GM21381 (cell line): ENCODE data around the gene TMEM18.
A peak's percentile ranks its signal among the peaks of the same experiment; 100 is the strongest.
"Not testable (repeated sequence)": the region's sequence is repeated elsewhere in the genome, so short reads cannot be mapped to it uniquely, and the experiment has no call there.

Source experiments
- ATAC-seq: cut with Tn5 transposase; IDR thresholded peaks from one replicate; pipeline ENCODE4 v1.9.1; 2021; ENCODE audit warnings: mild to moderate bottlenecking, moderate library complexity; ENCODE audit not compliant: unreplicated experiment

The TMEM18 gene

DNA sequence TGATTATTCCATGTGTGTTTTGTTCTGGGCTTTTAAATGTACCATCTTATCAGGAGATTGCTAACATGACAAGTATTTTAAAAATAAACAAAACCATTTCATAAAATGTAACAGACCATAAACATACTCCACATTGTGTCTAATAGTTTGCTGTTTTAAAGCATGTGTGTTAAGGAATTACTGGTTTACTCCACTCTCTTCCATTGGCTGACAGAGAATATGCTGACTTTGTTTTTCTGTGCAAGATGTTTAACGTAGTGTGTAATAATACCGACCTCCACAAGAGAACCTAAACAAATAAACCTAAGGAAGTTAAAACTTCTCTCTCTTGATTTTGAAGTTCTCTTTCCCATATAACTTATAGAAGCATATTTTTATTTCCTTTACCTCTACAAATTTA lies 17.0 kb upstream of the TMEM18 start:
- no peak for ATAC-seq

DNA sequence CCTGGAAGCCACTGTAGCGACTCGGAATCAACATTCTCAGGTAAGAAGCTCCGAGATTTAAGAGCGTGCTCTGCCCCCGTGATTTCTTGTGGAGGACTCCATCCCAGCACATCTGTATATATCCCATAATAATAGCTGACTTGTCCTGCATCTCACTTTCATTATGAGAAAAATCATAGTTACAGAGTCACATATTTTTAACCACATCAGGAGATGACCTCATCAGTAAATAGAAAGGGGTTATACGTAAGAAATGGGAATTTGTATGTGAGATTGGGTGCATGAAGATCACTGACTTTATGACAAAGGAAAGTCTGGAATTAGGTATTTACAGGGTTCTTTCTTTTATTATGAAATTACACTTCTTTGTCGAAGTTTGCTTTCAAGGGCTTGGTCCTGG lies 16.4 kb upstream of the TMEM18 start:
- no peak for ATAC-seq

DNA sequence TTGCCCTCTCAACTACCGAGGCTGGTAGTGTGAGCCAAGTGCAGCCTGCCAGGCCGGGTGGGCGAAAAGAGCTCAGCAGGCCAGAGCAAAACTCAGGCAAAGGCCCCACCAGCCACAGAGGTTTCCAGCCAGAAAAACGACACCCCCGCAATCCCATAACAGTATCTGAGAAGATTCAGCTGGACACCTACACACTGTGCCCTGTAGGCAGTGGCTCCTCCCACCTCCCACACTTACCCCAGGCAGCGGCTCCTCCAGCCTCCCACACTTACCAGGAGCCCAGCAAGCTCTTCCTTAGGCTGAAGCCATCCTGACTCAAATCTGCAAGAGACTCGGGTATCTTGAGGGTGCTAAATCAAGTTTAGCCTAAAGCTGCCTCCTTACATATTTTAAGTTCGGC lies 15.6 kb upstream of the TMEM18 start:
- no peak for ATAC-seq

DNA sequence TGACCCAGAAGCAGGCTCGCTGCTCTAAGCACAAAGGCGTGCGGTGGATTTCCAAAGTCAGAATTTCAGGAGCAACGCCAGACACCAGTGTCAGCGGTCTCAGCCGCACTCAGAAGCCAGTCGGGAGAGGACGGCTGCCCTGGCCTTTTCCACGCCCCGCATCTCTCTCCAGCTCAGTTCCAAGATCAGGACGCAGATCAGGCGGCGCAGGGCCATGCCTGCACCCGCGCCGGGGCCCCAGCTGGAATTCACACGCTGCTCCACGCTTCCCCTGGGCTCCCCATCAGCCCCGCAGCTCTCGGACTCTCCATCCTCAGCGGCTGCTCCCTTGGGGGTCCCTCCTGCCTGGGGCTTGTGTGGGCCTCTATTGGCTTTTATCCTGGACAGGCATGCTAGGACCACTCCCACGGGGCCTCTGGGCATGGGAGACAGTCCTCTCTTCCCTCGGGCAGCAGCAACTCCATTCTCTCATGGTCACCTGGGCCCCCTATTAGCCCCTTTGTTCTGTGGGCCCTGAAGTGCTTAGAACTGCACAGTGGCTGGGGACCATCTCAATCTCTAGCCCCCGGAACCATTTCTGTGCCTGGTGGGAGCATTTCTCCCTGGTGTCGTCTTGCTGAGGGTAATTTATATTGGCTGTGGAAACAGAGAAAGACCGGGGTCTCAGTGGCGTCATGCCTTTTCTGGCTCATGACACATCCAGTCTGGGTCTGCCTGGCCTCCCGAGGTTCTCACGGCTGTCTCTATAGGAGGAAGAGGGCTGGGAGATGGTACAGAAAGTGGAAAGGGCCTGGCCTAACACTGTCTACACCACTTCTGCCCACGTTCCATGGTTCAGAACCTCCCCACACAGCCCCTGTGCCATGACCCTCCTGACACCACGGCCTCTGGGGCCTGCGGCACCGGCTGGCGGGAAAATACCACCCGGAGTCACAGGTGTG lies 14.9 kb upstream of the TMEM18 start:
- ATAC-seq: no peak

DNA sequence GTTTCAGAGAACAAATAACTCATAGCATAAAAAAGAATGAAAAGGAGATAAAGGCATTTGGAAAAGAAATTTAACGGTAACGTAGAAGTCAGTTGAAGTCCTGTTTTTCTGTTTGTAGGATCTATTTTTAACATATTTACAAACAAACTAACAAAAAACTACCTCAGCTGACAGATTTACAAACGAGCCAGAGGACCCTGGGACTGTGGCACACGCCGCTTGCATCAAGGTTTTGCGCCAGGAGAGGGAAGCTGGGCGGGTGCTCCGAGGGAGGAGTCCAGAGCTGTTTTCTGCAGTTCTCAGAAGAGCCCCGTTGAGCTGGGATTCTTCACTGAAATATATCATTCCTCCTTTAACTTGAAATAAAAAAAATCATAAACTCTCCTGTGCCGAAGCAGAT lies 13.6 kb upstream of the TMEM18 start:
- no peak for ATAC-seq

DNA sequence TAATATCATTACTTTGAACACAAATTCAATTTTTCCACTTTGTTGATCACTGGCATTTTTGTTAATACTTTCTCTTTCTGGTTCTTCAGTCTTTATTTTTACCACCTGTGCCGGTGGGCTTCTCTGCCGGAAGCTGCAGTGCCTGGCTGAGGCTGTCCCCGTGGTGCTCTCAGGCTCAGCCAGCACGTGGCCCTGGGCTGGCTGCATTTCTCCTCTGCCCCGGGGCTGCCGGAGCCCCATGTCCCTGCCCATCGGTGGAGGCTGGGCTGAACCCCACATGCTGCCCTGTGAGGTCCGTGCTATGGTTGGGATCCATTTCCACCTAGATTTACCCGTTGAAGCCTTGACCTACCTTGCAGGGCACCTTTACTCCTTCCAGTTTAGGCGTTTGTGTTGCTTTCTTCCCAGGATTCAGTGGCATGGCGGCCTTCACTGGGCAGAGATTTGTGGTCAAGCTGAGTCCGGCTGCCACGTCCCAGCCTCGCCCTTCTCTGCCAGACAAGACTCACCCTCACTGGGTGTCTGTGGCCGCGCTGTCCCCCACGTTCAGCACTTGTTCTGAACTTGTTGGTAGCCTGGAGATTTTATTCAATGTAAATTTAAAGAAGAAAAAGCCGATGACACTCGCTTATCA lies 12.8 kb upstream of the TMEM18 start:
- ATAC-seq: no peak

DNA sequence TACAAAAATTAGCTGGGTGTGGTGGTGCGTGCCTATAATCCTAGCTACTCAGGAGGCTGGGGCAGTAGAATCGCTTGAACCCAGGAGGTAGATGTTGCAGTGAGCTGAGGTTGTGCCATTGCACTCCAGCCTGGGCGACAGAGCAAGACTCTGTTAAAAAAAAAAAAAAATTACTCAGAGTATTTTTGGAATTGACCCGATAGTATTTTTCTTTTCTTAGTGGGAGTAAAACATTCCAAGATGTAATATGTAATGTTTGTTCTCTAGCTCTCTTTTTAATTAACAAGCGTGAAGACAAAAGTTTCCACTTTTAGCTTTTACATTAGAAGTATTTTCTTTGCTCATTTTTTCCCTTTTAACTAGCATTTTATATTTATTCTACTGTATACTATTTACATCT lies 12.0 kb upstream of the TMEM18 start:
- ATAC-seq: no peak

DNA sequence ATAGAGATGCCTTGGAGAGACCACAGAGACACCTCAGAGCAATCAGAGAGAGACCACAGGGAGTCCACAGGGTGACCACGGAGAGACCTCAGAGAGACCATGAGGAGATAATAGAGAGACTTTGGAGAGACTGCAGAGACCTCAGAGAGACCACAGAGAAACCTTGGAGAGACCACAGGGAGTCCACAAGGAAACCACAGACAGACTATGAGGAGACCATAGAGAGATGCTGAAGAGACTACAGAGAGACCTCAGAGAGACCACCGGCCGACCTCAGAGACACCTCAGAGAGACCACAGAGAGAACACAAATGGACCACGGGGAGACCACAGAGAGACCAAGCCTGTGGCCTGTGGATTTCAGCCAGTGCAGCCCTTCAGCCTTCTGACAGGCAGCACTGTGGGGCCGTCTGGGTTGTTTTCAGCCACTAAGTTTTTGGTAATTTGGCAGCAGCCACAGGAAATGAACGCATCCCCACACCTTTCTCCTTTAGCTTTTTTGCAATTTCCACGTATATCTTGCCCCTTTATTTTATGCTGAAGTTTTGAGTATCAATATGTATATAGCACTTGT lies 11.4 kb upstream of the TMEM18 start:
- ATAC-seq: no peak

DNA sequence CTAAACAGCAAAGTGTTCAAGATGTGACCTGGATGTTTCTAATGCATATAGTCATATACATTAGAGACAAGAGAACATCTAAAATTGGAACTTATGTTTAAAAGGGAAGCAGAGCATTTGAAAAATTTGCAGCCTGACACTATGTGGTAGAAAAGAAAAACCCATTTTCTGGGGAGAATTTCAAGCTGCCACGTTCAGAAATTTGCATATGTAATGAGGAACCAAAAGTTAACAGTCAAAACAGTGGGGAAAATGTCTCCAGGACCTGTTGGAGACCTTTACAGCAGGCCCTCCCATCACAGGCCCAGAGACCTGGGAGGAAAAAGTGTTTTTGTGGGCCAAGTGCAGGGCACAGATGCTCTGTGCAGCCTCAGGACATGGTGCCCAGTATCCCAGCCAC lies 8.2 kb upstream of the TMEM18 start:
- no peak for ATAC-seq

DNA sequence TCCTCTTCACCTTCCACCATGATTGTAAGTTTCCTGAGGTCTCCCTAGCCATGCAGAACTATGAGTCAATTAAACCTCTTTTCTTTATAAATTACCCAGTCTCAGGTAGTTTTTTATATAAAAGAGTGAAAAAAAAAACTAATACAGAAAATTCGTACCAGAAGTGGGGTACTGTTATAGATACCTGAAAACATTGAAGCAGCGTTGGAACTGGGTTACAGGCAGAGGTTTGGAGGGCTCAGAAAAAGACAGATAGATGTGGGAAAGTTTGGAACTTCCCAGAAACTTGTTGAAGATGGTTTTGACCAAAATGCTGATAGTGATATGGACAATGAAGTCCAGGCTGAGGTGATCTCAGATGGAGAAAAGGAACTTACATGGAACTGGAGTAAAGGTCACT lies 7.7 kb upstream of the TMEM18 start:
- not testable (repeated sequence) for ATAC-seq

DNA sequence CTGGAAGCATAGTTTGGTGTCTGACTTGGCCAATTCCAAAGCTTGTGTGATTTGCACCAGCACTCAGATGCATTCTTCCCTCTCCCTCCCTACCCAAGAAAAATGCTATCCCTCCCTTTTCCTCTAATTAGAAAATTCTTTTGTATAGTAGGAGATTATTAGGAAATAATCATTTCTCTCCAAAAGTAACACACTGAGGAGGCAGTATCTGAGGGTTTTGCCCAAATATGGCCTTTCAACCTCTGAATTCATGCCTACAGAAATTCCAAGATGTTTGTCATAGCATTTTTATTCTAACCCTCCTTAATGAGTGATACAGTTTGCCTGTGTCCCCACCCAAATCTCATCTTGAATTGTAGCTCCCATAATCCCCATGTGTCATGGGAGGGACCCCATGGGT lies 5.0 kb upstream of the TMEM18 start:
- ATAC-seq: no peak

DNA sequence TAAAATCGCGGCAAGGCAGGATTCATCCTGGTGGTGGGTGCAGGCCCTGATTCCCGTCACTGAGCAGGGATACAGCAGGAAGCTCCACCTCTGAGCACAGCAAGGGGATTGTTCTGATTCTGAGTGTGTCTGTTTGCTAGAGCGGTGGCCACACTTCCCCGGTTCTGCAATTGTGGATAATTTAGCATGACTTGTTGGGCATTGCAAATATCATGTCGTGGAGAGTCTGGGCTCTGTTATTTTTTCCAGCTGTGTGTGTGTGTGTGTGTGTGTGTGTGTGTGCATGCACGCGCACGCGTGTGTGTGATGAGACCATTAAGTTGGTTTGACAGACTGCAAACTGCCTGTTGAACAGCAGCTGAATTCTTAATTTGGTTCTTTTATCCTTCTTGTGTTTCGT lies 4.1 kb upstream of the TMEM18 start:
- ATAC-seq: no peak

DNA sequence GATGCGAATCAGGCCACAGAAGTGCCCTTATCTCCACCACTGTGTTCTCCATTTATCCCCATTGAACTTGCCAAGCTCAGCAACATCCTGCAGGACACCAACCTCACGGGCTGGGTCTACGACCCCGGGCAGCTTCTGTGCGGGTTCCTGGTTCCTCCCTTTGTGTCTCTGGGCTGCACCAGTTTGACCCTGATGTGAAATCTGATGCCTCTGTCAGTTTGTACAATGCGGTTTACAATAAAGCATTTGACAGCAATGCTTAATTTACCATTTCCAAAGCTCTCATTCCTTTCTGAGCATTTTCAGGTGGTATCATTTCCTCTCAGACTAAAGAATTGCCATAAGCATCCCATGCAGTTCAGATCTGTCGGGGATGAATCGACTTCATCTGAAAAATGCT lies 3.3 kb upstream of the TMEM18 start:
- no peak for ATAC-seq

DNA sequence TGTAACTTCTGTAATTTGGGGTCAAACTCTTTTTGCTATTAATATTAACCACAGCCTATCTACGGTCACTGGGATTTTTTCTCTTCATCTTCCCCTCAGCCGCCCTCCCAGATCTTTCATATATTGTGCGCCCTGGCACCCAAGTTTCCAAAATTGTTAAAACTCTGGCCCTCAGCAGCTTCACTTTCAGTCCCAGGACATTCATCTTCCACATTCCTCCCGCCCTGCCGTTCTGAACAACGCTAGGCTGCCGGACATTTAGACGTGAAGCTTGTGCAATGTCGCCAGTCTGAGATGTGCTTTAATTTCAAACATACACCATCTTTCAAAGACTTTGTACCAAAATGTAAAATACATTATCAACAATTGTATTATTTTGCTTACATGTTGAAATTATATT lies 1.8 kb upstream of the TMEM18 start:
- ATAC-seq: no peak

DNA sequence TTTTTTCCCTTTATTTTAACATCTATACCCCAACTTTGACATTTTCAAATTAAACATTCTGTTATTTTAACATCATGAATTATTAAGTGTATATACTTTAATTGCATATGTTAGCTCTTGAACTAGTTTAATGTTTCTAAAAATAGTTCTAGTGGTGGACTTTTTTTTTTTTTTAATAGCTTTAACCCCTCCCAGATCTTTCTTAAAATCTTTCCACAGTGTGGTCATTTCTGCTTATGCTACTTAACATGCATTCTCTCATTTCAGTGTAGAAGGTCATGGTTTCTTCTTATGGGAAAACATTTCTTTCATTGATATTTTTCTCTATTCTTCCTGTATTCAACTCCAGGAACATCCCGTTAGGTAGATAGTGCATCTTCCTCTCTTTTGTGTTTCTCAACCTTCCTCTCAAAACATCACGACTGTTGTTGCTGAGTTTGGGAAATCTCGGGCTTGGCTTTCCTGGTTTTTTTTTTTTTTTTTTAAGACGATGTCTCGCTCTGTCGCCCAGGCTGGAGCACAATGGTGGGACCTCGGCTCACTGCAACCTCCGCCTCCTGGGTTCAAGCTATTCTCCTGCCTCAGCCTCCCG lies 849 bp upstream of the TMEM18 start:
- ATAC-seq: no peak

DNA sequence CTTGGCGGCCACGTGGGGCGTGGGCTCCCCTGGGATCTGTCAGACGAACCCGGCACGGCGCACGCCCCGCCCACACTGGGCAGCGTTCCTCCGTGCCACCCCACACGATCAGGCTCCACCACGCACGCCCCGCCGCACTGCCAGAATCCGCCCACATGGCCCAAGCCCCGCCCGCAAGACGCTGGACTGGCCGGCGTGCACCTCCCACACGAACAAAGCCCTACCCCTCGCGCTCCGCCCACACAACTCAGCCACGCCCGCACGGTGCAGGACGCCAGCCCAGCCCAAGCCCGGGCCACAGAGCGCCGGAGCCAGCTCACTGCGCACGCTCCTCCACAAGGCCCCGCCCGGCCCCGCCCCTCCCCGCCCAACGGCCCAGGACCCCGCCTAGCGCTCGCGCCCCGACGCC lies 555 bp downstream of the TMEM18 start:
- ATAC-seq: peak; percentile 86

DNA sequence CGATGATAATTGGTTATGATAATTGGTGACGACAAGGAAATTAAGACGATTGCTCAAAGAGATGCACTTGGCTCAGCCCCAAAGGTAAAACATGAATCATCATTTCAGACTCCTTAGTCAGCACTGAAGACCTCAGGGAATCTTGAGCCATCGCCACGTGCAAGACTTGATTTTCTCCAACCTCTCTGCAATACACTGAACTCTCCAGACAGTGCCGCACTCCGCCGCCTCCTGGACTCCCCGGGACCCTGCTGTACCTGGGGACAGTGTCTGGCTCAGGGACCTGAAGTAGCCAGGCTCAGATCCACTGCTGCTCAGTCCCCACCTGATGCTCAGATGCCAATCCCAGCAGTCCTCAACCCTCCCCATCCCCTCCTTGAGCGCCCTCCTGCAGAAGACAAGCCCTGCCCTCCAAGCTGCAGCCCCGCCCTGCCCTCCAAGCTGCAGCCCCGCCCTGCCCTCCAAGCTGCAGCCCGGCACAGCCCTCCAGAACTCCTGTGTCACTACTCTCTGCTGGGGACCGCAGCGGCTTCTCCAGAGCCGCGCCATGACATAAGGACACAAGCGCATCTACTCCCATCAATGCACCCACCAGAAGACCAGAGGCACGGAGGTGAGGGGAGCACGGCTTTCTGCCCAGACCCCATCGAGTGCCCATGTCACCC lies 1.1 kb downstream of the TMEM18 start:
- peak; percentile 21 for ATAC-seq

DNA sequence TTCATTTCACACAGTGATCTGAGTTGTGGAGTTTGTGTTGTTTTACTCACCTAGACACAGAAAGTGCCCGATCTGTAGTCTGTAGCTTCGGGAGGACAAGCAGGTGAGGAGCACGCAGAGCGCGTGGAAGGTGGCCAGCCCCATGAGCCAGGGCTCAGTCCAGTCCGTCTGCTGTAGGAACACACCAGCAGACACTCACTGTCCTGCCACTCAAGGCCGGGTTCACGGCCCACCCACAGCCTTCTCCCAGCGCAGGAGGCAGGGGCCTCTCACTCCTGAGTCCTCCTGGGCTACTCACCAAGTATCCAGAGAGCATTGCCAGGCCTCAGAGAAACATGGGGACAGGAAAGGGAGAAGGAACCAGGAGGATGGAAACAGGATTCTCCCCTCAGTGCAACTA lies 1.7 kb downstream of the TMEM18 start:
- no peak for ATAC-seq

DNA sequence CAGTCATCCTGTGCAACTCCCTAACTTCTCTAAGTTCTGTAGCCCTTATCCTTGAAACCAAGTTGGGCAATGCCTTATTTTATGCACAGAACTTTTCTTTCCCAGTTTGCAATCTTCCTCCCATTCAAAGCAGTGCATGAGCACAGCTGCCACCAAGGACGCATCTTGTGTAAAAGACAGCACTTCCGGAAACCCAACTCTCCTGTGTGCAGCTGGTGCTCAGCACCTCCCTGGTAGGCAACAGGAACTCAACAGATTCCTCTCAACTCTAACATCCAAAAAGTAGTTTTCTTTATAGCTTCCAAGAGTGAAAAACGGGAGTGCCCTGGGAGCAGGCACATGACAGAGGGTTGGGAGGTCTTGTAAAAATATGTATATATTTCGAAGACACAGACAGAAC lies 2.2 kb downstream of the TMEM18 start:
- no peak for ATAC-seq

DNA sequence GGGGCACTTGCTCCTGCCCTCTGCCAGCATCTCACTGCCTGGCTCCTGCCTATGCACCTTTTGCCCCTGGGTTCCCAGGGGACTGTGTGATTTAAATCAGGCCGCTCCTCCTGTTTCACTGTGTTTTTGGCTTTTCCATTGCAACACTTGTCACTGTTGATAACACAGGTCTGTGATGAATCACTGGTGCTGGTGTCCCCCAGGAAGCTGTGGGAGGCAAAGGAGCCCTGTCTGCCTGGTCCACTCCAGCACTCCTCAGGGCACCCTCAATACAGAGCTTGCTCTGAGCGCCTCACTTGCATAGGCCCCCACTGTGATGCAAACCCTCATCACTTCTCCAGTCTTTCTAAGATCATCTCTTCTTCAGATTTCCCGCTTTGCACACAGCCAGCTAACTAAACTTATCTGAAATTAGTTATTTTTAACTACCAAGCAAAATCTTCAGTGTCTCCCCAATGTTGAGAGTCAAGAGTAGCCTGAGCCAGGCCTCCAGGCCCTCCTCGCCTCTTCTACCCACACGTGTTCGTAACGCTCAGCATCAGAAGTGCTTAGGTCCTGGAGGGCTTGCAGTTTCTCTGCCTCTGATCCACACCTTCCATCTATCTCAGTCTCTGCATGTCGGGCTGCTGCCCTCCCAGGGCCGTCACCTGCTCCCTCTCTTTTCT lies 2.8 kb downstream of the TMEM18 start:
- ATAC-seq: no peak
